ENCODE results near the gene BCL2L2.
A peak's percentile ranks its signal among the peaks of the same experiment; 100 is the strongest.

The BCL2L2 gene

DNA sequence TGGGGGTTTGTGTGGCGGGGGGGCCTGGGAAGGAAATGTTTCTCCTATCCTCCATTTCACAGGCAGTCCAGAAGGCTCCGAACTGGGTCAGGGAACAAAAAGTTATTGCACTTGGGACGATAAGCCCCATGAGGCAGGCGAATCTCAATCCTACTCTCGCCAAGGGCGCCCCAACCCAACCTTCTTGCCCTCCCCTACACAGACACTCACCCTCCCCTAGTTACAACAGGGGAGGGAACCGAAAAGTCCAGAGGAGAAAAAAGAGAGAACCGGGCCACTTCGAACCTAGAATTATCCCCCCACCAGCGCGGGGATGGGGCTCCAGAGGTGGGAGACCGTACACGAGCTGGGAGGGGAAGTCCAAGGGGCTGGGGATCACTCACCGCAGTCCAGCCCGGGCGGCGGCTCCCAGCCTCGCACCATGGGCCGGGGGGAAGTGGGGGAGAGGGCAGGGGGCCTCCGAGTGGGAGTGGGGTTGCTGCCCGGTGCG lies 21.1 kb upstream of the BCL2L2 start:
- Histone ChIP-seq H3K9me3 (ENCODE audit: control insufficient read depth, low read length) (no peaks in the 10 kb centered on the region), H2AFZ (peak overlapping the region; percentile 94), H3K27ac (peak overlapping the region; percentile 76), H3K27me3 (ENCODE audit: control insufficient read depth, insufficient read depth, low read length) (no peaks in the 10 kb centered on the region), H3K79me2 (peaks cover 16% of the 10 kb centered on the region), H3K9ac (peak overlapping the region; percentile 62), H3K4me2 (ENCODE audit: low read length) (peak overlapping the region; percentile 75), H3K4me3 (ENCODE audit: low read depth, low read length) (peak overlapping the region; percentile 87), H3K36me3 (ENCODE audit: control insufficient read depth, insufficient read depth, low read length) (no peaks in the 10 kb centered on the region), H3K4me1 (peaks cover 5% of the 10 kb centered on the region)
- no peak for TF ChIP-seq CTCF (IDR thresholded peaks at IDR 0.05)

DNA sequence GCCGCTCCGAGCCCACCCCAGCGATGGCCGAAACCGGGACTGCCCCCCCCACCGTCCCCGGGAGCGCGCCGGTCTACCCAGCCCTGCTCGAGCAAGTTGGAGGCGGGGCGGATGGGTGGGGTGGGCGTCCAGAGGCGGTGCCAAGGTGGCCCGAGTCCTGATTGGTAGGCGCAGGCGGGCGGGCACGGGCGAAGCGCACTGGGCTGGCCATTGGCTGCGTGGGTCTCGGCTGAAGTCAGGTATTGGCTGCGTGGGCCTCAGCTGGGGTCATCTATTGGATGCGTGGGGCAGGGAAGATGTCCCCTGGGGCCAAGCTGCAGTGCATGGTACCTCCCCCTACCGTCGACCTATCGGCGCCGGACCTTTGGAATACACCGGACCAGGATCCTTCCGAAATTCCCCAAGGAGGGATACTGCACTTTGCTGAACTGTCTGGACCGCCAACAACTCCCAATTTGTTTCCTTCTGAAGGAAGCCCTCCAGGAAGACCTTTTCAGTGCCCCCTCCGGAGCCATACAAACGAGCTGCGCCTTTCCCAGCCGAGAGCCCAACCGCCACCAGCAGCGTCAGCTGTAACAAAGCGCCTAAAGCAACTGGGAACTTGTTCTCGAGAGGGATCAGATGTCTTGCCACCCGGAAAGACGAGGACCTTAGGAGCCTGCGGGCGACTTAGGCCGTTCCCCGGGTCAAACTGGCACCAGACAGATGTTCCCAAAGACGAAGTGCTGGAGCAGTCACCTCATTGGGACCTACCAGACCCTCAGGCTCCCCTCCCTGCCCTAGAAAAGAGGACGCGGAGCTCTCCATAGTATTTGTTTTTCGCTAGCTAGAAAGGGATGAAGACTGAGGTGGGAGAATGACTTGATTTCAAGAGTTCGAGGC lies 20.4 kb upstream of the BCL2L2 start, which contains the start of gene HOMEZ:
Gene HOMEZ (minus strand): TSS at position 113 of the 882 bp plus-strand sequence. CDS start 180 bp downstream, outside the sequence.
- Histone ChIP-seq H3K4me2 (ENCODE audit: low read length) (peak within 1 kb of the TSS; percentile 76), H3K27ac (peak within 1 kb of the TSS; percentile 87), H3K4me1 (peaks cover 5% of the 10 kb centered on the region), H3K36me3 (ENCODE audit: control insufficient read depth, insufficient read depth, low read length) (no peaks in the 10 kb centered on the region), H3K9me3 (ENCODE audit: control insufficient read depth, low read length) (no peaks in the 10 kb centered on the region), H3K27me3 (ENCODE audit: control insufficient read depth, insufficient read depth, low read length) (no peaks in the 10 kb centered on the region), H3K4me3 (ENCODE audit: low read depth, low read length) (peak within 1 kb of the TSS; percentile 87), H3K9ac (peak within 1 kb of the TSS; percentile 62), H2AFZ (peak within 1 kb of the TSS; percentile 94), H3K79me2 (peaks cover 10% of the 10 kb centered on the region)
- TF ChIP-seq CTCF (IDR thresholded peaks at IDR 0.05), result peak; percentile 37

DNA sequence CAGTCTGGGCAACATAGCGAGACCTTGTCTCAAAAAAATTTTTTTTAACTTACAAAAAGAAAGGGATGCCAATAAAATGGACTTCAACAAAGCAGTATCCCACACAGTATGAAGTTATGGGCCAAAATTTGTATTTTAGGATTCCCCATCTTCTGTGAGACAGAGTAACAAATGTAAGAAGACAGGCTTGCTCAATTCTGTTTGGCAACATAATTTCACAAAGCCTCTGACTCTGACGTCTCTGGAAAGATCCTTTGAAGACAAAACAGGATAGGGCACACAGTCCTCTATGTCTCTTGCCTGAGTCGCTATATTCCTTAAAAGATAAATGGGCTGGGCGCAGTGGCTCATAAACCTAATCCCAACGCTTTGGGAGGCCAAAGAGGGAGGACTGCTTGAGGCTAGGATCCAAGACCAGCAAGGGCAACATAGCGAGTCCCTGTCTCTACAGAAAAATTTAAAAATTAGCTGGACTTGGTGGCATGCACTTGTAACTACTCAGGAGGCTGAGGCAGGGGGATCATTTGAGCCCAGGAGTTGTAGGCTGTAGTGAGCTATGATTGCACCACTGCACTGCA lies 19.6 kb upstream of the BCL2L2 start:
- Histone ChIP-seq H3K79me2 (peaks cover 4% of the 10 kb centered on the region), H3K27me3 (ENCODE audit: control insufficient read depth, insufficient read depth, low read length) (no peaks in the 10 kb centered on the region), H3K4me1 (peaks cover 5% of the 10 kb centered on the region), H3K9ac (peak overlapping the region; percentile 1), H3K4me2 (ENCODE audit: low read length) (peak overlapping the region; percentile 76), H3K9me3 (ENCODE audit: control insufficient read depth, low read length) (no peaks in the 10 kb centered on the region), H3K36me3 (ENCODE audit: control insufficient read depth, insufficient read depth, low read length) (no peaks in the 10 kb centered on the region), H3K27ac (peak overlapping the region; percentile 87), H3K4me3 (ENCODE audit: low read depth, low read length) (peak overlapping the region; percentile 87), H2AFZ (peak overlapping the region; percentile 86)
- no peak for TF ChIP-seq CTCF (IDR thresholded peaks at IDR 0.05)

- Histone ChIP-seq H3K27me3 (ENCODE audit: control insufficient read depth, insufficient read depth, low read length) (no peaks in the 10 kb centered on the region), H3K36me3 (ENCODE audit: control insufficient read depth, insufficient read depth, low read length) (no peaks in the 10 kb centered on the region), H3K9me3 (ENCODE audit: control insufficient read depth, low read length) (no peaks in the 10 kb centered on the region), H3K4me3 (ENCODE audit: low read depth, low read length) (no peak overlapping the region), H3K9ac (no peak overlapping the region), H3K4me1 (peaks cover 4% of the 10 kb centered on the region), H3K27ac (no peak overlapping the region), H2AFZ (peak overlapping the region; percentile 12), H3K4me2 (ENCODE audit: low read length) (peak overlapping the region; percentile 14), H3K79me2 (no peaks in the 10 kb centered on the region)
- TF ChIP-seq CTCF (IDR thresholded peaks at IDR 0.05), result peak; percentile 95
These were observed 11.7 kb upstream of the BCL2L2 start for GRCh38 chr14:23294734-23295561.

Data from parathyroid adenoma (tissue), 2 donors.